Stomach (tissue), 9 donors: ENCODE measurements around the gene ECE1. TPM values are rescaled to one million over a fixed set of nuclear protein-coding genes. Genes with fewer than 3 reads are reported as not detected.

Experiments
- DNase-seq, 2 donors: peaks; one replicate each; pipeline versions ENCODE4 v3.0.0 to v3.0.0-alpha.2; 2013 to 2019
- H3K27ac ChIP-seq, 5 donors: fragments of 200-600 bp in 4 of 5; sonication (generic) in 4 of 5; one replicate each; pipeline ENCODE4 v1.5.1; 2013 to 2019; ENCODE audit warnings: mild to moderate bottlenecking in 1 of 5, moderate library complexity in 1 of 5
- H3K27me3 ChIP-seq, 3 donors: fragments of 200-600 bp; sonication (generic); one replicate each; pipeline ENCODE4 v1.5.1; 2017 to 2019; ENCODE audit warnings: mixed run types in 1 of 3
- H3K36me3 ChIP-seq, 4 donors: fragments of 200-600 bp; sonication (generic); 1 replicate in 3 of 4; 2 replicates in 1 of 4; pipeline ENCODE4 v1.5.1; 2016 to 2019
- H3K4me1 ChIP-seq, 4 donors: fragments of 200-600 bp; sonication (generic); one replicate each; pipeline ENCODE4 v1.5.1; 2016 to 2019
- H3K4me3 ChIP-seq, 4 donors: fragments of 200-600 bp; sonication (generic) in 3 of 4; one replicate each; pipeline ENCODE4 v1.5.1; 2016 to 2019; ENCODE audit warnings: mild to moderate bottlenecking in 1 of 4
- H3K9me3 ChIP-seq, 4 donors: fragments of 200-600 bp; sonication (generic); one replicate each; pipeline ENCODE4 v1.5.1; 2016 to 2019
- EP300 ChIP-seq: sonication (generic); formaldehyde crosslinking; IDR thresholded peaks from one replicate; pipeline ENCODE4 v1.6.1; 2017; ENCODE audit warnings: antibody characterized with exemption
- POLR2A ChIP-seq, 4 donors: fragments of 450-650 bp; IDR thresholded peaks; one replicate each; pipeline ENCODE4 v1.6.1; 2016; ENCODE audit warnings: antibody characterized with exemption in 4 of 4, control low read depth in 2 of 4, mild to moderate bottlenecking in 1 of 4, moderate library complexity in 1 of 4
- POLR2AphosphoS5 ChIP-seq, 3 donors: sonication (generic); formaldehyde crosslinking; IDR thresholded peaks; one replicate each; pipeline ENCODE4 v1.6.1; 2016; ENCODE audit warnings: antibody characterized with exemption in 3 of 3
- WGBS, 5 donors: extraction: QIAGEN DNeasy Blood & Tissue Kit in 3 of 5; methylation state at CpG; one replicate each; pipeline versions ENCODE4 v1.1.5 to v1.1.7; 2013 to 2018; 5-methylcytosine and 5-hydroxymethylcytosine counted together
- intact Hi-C: fragments of 100-400 bp; cut with DNase I; formaldehyde crosslinking; loops from one replicate; pipeline ENCODE4 v1.15.1; 2023; ENCODE audit warnings: low total_unique reads
- polyA plus RNA-seq, 3 donors: library from polyadenylated mRNA; stranded (reverse); fragments of 200-250 nt; gene quantifications; one replicate each; pipeline ENCODE4 v1.2.3, GENCODE V29; 2013
- total RNA-seq, 5 donors: library from RNA; depleted of rRNA; stranded (reverse); fragments of >200 nt; gene quantifications; one replicate each; pipeline versions ENCODE4 v1.1.0 to v1.2.3, GENCODE V29; 2014 to 2016
- TF ChIP-seq, protein P1 (sequence below), 7 experiments: fragments of 450-650 bp in 4 of 7; fragments of 200-600 bp in 3 of 7; sonication (generic) in 3 of 7; IDR thresholded peaks; one replicate each; pipeline ENCODE4 v1.5.1; 2016 to 2019; ENCODE audit warnings: antibody characterized with exemption in 7 of 7, control low read depth in 2 of 7, mild to moderate bottlenecking in 1 of 7
- donor health status: healthy with polysubstance abuse.
- donor health status: Bipolar disorder and iron deficiency.
- donor health status: healthy.

Gene ECE1
- total and polyA plus RNA-seq, 8 donors, result 17.6 to 574 (median 42.6) TPM

DNA sequence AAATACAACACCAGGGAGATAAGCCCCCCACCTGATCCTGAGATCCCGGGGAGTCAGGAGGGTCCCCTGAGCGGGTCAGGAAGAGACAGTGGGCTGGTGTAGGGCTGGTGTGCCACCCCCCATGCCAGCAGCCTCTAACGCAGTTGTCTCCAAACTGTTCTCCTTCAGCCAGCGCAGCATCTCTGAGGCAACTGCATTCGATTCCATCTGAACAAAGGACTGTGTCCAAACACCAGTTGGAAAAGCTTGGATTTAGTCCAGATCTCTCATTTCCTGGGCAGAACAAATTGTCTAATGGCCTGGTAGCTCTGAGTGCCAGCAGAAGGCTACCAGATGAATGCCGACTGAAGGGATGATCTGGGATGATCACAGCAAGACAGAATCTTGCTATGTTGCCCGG, 69.4 kb downstream of the ECE1 start:
- Histone ChIP-seq H3K27me3 (no peaks in the 10 kb centered on the region), H3K9me3 (no peaks in the 10 kb centered on the region), H3K36me3 (peaks cover 66 to 89% (median 87%) of the 10 kb centered on the region in 4 donors), H3K4me3 (no peak overlapping the region), H3K4me1 (peaks cover 0 to 4% (median 0%) of the 10 kb centered on the region in 4 donors), H3K27ac (no peak overlapping the region)
- intact Hi-C loops, result no loop called here
- TF ChIP-seq POLR2A (IDR thresholded peaks at IDR 0.05), result no peak
- no peak for TF ChIP-seq EP300
- no peak for TF ChIP-seq POLR2AphosphoS5 (IDR thresholded peaks at IDR 0.05)
- TF ChIP-seq, protein P1, sequence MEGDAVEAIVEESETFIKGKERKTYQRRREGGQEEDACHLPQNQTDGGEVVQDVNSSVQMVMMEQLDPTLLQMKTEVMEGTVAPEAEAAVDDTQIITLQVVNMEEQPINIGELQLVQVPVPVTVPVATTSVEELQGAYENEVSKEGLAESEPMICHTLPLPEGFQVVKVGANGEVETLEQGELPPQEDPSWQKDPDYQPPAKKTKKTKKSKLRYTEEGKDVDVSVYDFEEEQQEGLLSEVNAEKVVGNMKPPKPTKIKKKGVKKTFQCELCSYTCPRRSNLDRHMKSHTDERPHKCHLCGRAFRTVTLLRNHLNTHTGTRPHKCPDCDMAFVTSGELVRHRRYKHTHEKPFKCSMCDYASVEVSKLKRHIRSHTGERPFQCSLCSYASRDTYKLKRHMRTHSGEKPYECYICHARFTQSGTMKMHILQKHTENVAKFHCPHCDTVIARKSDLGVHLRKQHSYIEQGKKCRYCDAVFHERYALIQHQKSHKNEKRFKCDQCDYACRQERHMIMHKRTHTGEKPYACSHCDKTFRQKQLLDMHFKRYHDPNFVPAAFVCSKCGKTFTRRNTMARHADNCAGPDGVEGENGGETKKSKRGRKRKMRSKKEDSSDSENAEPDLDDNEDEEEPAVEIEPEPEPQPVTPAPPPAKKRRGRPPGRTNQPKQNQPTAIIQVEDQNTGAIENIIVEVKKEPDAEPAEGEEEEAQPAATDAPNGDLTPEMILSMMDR (IDR thresholded peaks at IDR 0.05), result no peak
- 54 to 67% (median 60%) methylated on average over 7 of the region's 7 CpGs for WGBS, 5 donors
- DNase-seq, result peak in 1 of 2 donors; percentile 38

DNA sequence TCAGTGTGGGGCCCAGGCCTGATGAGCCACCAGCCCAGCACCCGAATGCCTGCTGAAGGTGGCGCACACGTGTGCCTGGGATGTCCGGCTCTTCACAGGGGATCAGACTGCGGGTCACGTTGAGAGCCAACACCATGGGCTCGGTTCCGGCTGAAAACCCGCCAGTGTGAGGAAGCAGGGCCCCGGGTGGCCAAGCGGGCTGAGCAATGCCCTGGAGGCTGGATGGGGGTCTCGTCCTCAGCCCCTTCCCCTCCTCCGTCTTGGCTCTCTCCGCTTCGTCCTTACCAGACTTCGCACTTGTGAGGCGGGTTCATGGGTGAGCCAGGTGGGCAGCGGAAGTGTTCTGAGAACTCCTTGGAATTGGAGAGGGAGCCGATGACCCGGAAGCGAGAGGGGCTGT, 70.6 kb downstream of the ECE1 start:
- TF ChIP-seq EP300 (no peak), POLR2A (IDR thresholded peaks at IDR 0.05) (no peak), POLR2AphosphoS5 (IDR thresholded peaks at IDR 0.05) (no peak)
- TF ChIP-seq, protein P1 (IDR thresholded peaks at IDR 0.05), result no peak
- Histone ChIP-seq H3K4me3 (no peak overlapping the region), H3K27ac (no peak overlapping the region), H3K9me3 (no peaks in the 10 kb centered on the region), H3K4me1 (peaks cover 0 to 4% (median 0%) of the 10 kb centered on the region in 4 donors), H3K36me3 (peaks cover 54 to 77% (median 76%) of the 10 kb centered on the region in 4 donors), H3K27me3 (no peaks in the 10 kb centered on the region)
- WGBS, 5 donors, result 92 to 95% (median 94%) methylated on average over 21 of the region's 21 CpGs
- no peak for DNase-seq
- intact Hi-C loops, result no loop called here

DNA sequence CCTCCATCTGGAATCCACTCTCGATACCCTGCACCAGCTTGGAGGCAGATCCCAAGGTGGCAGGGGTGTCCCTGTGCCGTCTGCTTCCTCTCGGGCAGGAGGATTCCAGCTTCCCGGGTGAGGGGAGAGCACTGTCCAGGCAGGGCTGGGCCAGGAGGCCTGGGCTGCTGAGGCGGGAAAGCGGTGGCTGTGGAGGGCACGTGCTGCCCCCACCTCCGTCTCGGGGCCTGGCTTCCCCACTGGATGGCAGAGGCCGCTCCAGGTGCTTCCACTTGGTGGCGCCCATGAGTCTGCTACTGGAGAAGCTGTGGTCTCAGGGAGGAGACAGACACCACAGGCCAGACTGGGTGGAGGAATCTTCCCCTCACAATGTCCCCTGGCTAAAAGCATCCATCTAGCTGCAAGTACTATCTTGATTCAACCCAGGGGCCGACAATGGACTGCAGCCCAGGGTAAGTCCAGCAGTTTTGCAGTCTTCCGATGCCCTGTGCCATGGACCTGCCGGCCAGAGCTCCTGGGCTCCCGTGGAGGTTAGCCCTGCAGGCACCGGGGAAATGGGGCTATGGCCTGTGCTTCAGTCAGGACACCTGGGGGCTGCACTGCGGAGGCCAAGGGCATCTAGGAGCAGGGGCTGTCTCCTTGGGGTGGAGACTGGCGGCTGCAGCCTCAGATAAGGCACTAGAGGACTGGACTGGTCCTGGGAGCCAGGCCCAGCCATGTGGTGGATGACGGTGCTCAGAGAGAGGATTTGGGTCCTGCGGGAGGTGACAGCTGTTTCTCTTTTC, 72.3 kb downstream of the ECE1 start:
- H3K9me3 ChIP-seq, result no peaks in the 10 kb centered on the region
- TF ChIP-seq, protein P1 (IDR thresholded peaks at IDR 0.05), result peak in 1 of 7 experiments; percentile 12
- no peak for TF ChIP-seq EP300
- H3K4me1 ChIP-seq, result peaks cover 0 to 4% (median 0%) of the 10 kb centered on the region in 4 donors
- WGBS, 5 donors, result 83 to 89% (median 86%) methylated on average over 13 to 20 of the region's 20 CpGs
- intact Hi-C loops, result no loop called here
- DNase-seq, result peak; percentile 31 to 36
- no peaks in the 10 kb centered on the region for H3K27me3 ChIP-seq
- H3K4me3 ChIP-seq, result no peak overlapping the region
- H3K27ac ChIP-seq, result no peak overlapping the region
- H3K36me3 ChIP-seq, result peaks cover 38 to 61% (median 59%) of the 10 kb centered on the region in 4 donors

DNA sequence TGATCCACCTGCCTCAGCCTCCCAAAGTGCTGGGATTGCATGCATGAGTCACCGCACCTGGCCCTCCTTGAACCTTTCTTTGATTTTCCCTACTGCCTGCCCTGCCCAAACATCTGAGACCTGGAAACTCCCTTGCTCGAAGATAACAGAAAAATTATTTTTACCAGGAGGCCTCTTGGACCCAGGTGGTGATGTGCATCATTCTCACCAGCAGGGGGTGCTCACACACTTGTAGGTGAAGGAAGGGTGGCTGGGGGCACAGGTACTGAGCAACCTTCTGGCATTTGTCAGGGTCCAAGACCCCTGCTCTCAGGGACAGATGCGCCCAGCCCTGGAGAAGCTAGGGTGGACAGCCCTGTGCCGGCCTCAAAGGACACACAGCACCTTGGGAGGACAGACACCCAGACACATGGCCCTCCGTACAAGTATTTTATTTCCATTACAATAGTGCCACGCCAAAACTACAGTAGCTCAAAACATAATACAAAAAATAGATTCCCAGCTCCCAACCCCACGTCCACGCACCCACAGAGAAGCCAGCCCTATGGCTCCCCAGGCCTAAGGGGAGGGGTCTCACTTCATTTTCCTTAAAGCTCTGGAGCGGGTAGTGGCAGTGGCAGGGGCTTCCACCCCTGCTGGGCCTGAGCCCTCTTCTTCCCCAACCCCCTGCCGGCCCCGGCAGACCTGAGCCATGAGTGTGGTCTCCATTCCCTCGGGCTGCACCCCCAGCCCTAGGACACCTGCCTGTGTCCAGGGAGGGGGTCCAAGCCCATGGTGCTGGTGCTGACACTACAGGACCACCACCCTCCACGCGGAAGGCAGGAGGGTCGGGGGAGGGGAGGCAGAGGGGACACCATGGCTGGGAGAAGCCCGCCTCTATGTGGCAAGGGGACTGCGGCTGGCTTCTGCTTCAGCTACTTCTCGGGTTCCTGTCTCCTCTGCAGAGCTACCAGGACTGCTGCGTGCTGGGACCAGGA, 73.1 kb downstream of the ECE1 start:
- peak; percentile 65 to 73 for DNase-seq
- Histone ChIP-seq H3K36me3 (peaks cover 32 to 52% (median 50%) of the 10 kb centered on the region in 4 donors), H3K27me3 (no peaks in the 10 kb centered on the region), H3K4me1 (peaks cover 0 to 4% (median 0%) of the 10 kb centered on the region in 4 donors), H3K27ac (no peak overlapping the region), H3K4me3 (no peak overlapping the region), H3K9me3 (no peaks in the 10 kb centered on the region)
- WGBS, 5 donors, result 81 to 84% (median 82%) methylated on average over 12 to 19 of the region's 19 CpGs
- intact Hi-C loops, result no loop called here
- TF ChIP-seq, protein P1 (IDR thresholded peaks at IDR 0.05), result peak in 5 of 7 experiments; percentile 34 to 71 (median 55)
- no peak for TF ChIP-seq POLR2AphosphoS5 (IDR thresholded peaks at IDR 0.05)
